ENCODE measurements around the gene TMEM232. TPM values are rescaled to one million over a fixed set of nuclear protein-coding genes. Genes with fewer than 3 reads are reported as not detected.

The TMEM232 gene
- total RNA-seq, 1 experiment from 2014 or later = 1.6 TPM

- no peak overlapping the region for H2BK5ac ChIP-seq (ENCODE audit: insufficient read length, low read length)
- peaks cover 3 to 5% of the 10 kb centered on the region in 2 experiments; a peak in 1 of 4 replicates for H3K4me1 Mint-ChIP-seq
- no peak overlapping the region for H3K14ac ChIP-seq (ENCODE audit: insufficient read depth, low read length)
- no peak overlapping the region for H3K4ac ChIP-seq (ENCODE audit: low read depth, low read length)
- H2AFZ ChIP-seq (ENCODE audit: low read length) = no peak overlapping the region
- H3K27me3 ChIP-seq (ENCODE audit: insufficient read depth, low read length) = no peaks in the 10 kb centered on the region
- no peak overlapping the region for H4K5ac ChIP-seq (ENCODE audit: insufficient read length, low read depth, low read length)
- H2AK5ac ChIP-seq (ENCODE audit: insufficient read length, low read length) = no peak overlapping the region
- no peak overlapping the region for H3K4me3 Mint-ChIP-seq
- H3K27ac ChIP-seq (ENCODE audit: insufficient read length, low read depth, low read length) = no peak overlapping the region
- no peak overlapping the region for H2BK15ac ChIP-seq (ENCODE audit: low read depth, low read length)
- H3K9me3 ChIP-seq (ENCODE audit: control insufficient read depth, low read depth, low read length) = no peaks in the 10 kb centered on the region
- no peaks in the 10 kb centered on the region for H3K79me2 ChIP-seq (ENCODE audit: insufficient read depth, low read length)
- H3K9ac ChIP-seq (ENCODE audit: extremely low read depth, insufficient read length, low read length) = no peak overlapping the region
- DNase-seq = no peak
- H3T11ph ChIP-seq (ENCODE audit: low read length) = no peak overlapping the region
- no peaks in the 10 kb centered on the region for H3K27me3 Mint-ChIP-seq (ENCODE audit: low read depth)
- H3K23ac ChIP-seq (ENCODE audit: insufficient read length, low read depth, low read length) = no peak overlapping the region
- peaks cover 2 to 10% (median 5%) of the 10 kb centered on the region in 3 experiments; a peak in 4 of 7 replicates for H3K36me3 Mint-ChIP-seq (ENCODE audit: insufficient read depth in 1 of 3, low read depth in 3 of 3)
- H3K79me1 ChIP-seq (ENCODE audit: insufficient read depth, low read depth, low read length, poor library complexity, severe bottlenecking) = no peaks in the 10 kb centered on the region
- no peak overlapping the region for H2BK12ac ChIP-seq (ENCODE audit: insufficient read length, low read depth, low read length)
- no peaks in the 10 kb centered on the region for H3K23me2 ChIP-seq (ENCODE audit: insufficient read length, low read depth, low read length, poor library complexity, severe bottlenecking)
- no peak overlapping the region for H3K4me2 ChIP-seq (ENCODE audit: insufficient read depth, insufficient read length, low read length)
- H3K9me3 Mint-ChIP-seq = peaks cover 9 to 13% of the 10 kb centered on the region in 2 experiments
- TF ChIP-seq, protein P1, sequence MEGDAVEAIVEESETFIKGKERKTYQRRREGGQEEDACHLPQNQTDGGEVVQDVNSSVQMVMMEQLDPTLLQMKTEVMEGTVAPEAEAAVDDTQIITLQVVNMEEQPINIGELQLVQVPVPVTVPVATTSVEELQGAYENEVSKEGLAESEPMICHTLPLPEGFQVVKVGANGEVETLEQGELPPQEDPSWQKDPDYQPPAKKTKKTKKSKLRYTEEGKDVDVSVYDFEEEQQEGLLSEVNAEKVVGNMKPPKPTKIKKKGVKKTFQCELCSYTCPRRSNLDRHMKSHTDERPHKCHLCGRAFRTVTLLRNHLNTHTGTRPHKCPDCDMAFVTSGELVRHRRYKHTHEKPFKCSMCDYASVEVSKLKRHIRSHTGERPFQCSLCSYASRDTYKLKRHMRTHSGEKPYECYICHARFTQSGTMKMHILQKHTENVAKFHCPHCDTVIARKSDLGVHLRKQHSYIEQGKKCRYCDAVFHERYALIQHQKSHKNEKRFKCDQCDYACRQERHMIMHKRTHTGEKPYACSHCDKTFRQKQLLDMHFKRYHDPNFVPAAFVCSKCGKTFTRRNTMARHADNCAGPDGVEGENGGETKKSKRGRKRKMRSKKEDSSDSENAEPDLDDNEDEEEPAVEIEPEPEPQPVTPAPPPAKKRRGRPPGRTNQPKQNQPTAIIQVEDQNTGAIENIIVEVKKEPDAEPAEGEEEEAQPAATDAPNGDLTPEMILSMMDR (conservative IDR thresholded peaks at IDR 0.05) = no peak
- no peaks in the 10 kb centered on the region for H3K4me1 ChIP-seq (ENCODE audit: insufficient read depth, low read length)
- no peaks in the 10 kb centered on the region for H4K20me1 ChIP-seq (ENCODE audit: control insufficient read depth, insufficient read depth, insufficient read length)
- no peak overlapping the region for H3K18ac ChIP-seq (ENCODE audit: insufficient read length, low read depth, low read length)
- no peak overlapping the region for H4K91ac ChIP-seq (ENCODE audit: insufficient read length, low read depth, low read length)
- no peak overlapping the region for H4K8ac ChIP-seq (replicated peaks; ENCODE audit: insufficient read length, low read depth, low read length)
- H3K56ac ChIP-seq (ENCODE audit: insufficient read length, low read depth, low read length) = no peak overlapping the region
- no CpG with 5 or more reads among the region's 1 CpG for WGBS (ENCODE audit: extremely low coverage, insufficient read length, low lambda C conversion rate)
- no peak overlapping the region for H3K27ac Mint-ChIP-seq
- no peak overlapping the region for H2BK20ac ChIP-seq (ENCODE audit: low read depth, low read length, poor library complexity, severe bottlenecking)
- H2BK120ac ChIP-seq (ENCODE audit: low read depth, low read length, poor library complexity, severe bottlenecking) = no peak overlapping the region
Measured at GRCh38 chr5:110616009-110616408, 110.5 kb downstream of the TMEM232 start.

Data from H9 (cell line).